ENCODE results near the gene ARNT2.

ARNT2 gene

DNA sequence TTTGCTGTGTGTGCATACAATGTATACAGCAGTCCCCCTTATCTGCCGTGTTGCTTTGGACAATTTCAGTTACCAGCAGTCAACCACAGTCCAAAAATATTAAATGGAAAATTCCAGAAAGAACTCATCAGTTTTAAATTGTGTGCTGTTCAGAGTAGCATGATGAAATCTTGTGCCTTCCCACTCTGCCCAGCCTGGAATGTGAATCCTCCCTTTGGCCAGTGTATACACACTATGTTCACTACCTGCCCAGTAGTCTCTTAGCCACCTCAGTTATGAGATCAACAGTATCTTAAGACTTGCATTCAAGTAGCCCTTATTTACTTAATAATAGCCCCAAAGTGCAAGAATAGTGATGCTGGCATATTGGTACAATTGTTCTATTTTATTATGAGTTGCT, 157.3 kb downstream of the ARNT2 start:
- Histone ChIP-seq H3K9ac (no peak overlapping the region), H3K4me2 (no peak overlapping the region), H3K27ac (no peak overlapping the region), H2AFZ (ENCODE audit: low read depth) (no peak overlapping the region), H3K79me2 (ENCODE audit: insufficient read depth, low read depth) (no peaks in the 10 kb centered on the region), H4K20me1 (ENCODE audit: insufficient read depth) (no peaks in the 10 kb centered on the region), H3K4me1 (ENCODE audit: low read depth, poor library complexity, severe bottlenecking) (no peaks in the 10 kb centered on the region), H3K4me3 (IDR thresholded peaks at IDR 0.05; ENCODE audit: insufficient read depth, low read depth, low read length) (no peak overlapping the region), H3K36me3 (ENCODE audit: insufficient read depth) (no peaks in the 10 kb centered on the region), H3K27me3 (ENCODE audit: insufficient read depth, low read depth) (no peaks in the 10 kb centered on the region)
- no peak for TF ChIP-seq CTCF (conservative IDR thresholded peaks at IDR 0.05; ENCODE audit: low read depth, low read length)

DNA sequence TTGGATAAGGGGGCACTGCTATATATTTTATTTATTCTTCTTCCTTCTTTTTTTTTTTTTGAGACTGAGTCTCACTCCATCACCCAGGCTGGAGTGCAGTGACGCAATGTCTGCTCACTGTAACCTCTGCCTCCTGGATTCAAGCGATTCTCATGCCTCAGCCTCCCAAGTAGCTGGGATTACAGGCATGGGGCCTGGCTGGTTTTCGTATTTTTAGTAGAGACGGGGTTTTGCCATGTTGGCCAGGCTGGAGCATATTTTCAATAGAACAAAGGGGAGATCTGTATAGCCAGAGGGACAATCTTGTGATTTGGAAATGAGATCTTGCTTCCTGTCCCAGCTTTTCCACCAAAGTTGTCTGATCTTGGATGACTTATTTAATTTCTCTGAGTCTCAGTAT, 157.9 kb downstream of the ARNT2 start:
- no peaks in the 10 kb centered on the region for H3K36me3 ChIP-seq (ENCODE audit: insufficient read depth)
- H3K4me1 ChIP-seq (ENCODE audit: low read depth, poor library complexity, severe bottlenecking): no peaks in the 10 kb centered on the region
- no peak overlapping the region for H2AFZ ChIP-seq (ENCODE audit: low read depth)
- no peak overlapping the region for H3K9ac ChIP-seq
- no peak overlapping the region for H3K4me2 ChIP-seq
- no peaks in the 10 kb centered on the region for H3K79me2 ChIP-seq (ENCODE audit: insufficient read depth, low read depth)
- no peak overlapping the region for H3K4me3 ChIP-seq (IDR thresholded peaks at IDR 0.05; ENCODE audit: insufficient read depth, low read depth, low read length)
- no peak for TF ChIP-seq CTCF (conservative IDR thresholded peaks at IDR 0.05; ENCODE audit: low read depth, low read length)
- no peaks in the 10 kb centered on the region for H4K20me1 ChIP-seq (ENCODE audit: insufficient read depth)
- H3K27ac ChIP-seq: no peak overlapping the region
- no peaks in the 10 kb centered on the region for H3K27me3 ChIP-seq (ENCODE audit: insufficient read depth, low read depth)

- H3K9ac ChIP-seq: no peak overlapping the region
- H3K4me2 ChIP-seq: no peak overlapping the region
- TF ChIP-seq CTCF (conservative IDR thresholded peaks at IDR 0.05; ENCODE audit: low read depth, low read length): no peak
- H3K4me1 ChIP-seq (ENCODE audit: low read depth, poor library complexity, severe bottlenecking): no peaks in the 10 kb centered on the region
- no peaks in the 10 kb centered on the region for H3K27me3 ChIP-seq (ENCODE audit: insufficient read depth, low read depth)
- no peaks in the 10 kb centered on the region for H3K79me2 ChIP-seq (ENCODE audit: insufficient read depth, low read depth)
- no peaks in the 10 kb centered on the region for H4K20me1 ChIP-seq (ENCODE audit: insufficient read depth)
- no peaks in the 10 kb centered on the region for H3K36me3 ChIP-seq (ENCODE audit: insufficient read depth)
- no peak overlapping the region for H3K4me3 ChIP-seq (IDR thresholded peaks at IDR 0.05; ENCODE audit: insufficient read depth, low read depth, low read length)
- no peak overlapping the region for H2AFZ ChIP-seq (ENCODE audit: low read depth)
- H3K27ac ChIP-seq: no peak overlapping the region
These were observed 158.7 kb downstream of the ARNT2 start for GRCh38 chr15:80562846-80563245.

- no peaks in the 10 kb centered on the region for H3K79me2 ChIP-seq (ENCODE audit: insufficient read depth, low read depth)
- H3K36me3 ChIP-seq (ENCODE audit: insufficient read depth): no peaks in the 10 kb centered on the region
- H3K27me3 ChIP-seq (ENCODE audit: insufficient read depth, low read depth): no peaks in the 10 kb centered on the region
- H3K27ac ChIP-seq: no peak overlapping the region
- H3K4me2 ChIP-seq: no peak overlapping the region
- H2AFZ ChIP-seq (ENCODE audit: low read depth): no peak overlapping the region
- no peak overlapping the region for H3K4me3 ChIP-seq (IDR thresholded peaks at IDR 0.05; ENCODE audit: insufficient read depth, low read depth, low read length)
- H3K9ac ChIP-seq: no peak overlapping the region
- TF ChIP-seq CTCF (conservative IDR thresholded peaks at IDR 0.05; ENCODE audit: low read depth, low read length): no peak
- no peaks in the 10 kb centered on the region for H4K20me1 ChIP-seq (ENCODE audit: insufficient read depth)
- no peaks in the 10 kb centered on the region for H3K4me1 ChIP-seq (ENCODE audit: low read depth, poor library complexity, severe bottlenecking)
These were observed 159.3 kb downstream of the ARNT2 start for GRCh38 chr15:80563372-80563997.

Data from KMS-11 (cell line).